MM.1S (cell line): ENCODE measurements around the gene CNTN5.

ENCODE experiments used
- CTCF ChIP-seq: fragments of 300-600 bp; sonication (generic); IDR thresholded peaks from 2 replicates; pipeline ENCODE4 v1.5.1; 2016; ENCODE audit warnings: antibody characterized with exemption, low read length, mixed read lengths
- EZH2phosphoT487 ChIP-seq: fragments of 300-600 bp; sonication (generic); IDR thresholded peaks from 2 replicates; pipeline ENCODE4 v1.6.1; 2018; ENCODE audit warnings: antibody characterized with exemption, low read length

- no peak for TF ChIP-seq CTCF
- no peak for TF ChIP-seq EZH2phosphoT487
Measured at GRCh38 chr11:99162819-99163218, 142.1 kb downstream of the CNTN5 start.
